PC-9 (cell line): ENCODE data around the gene ARHGEF17.

Experiments
- EZH2 ChIP-seq: fragments of 200-600 bp; sonication (generic); IDR thresholded peaks from 2 replicates; pipeline ENCODE4 v1.8.0; 2017; ENCODE audit warnings: antibody characterized with exemption, low read depth
- TF ChIP-seq, protein P1 (sequence below): fragments of 200-600 bp; sonication (generic); conservative IDR thresholded peaks from 2 replicates; pipeline ENCODE4 v1.6.1; 2017; ENCODE audit warnings: mixed run types, antibody characterized with exemption, mild to moderate bottlenecking, moderate library complexity

DNA sequence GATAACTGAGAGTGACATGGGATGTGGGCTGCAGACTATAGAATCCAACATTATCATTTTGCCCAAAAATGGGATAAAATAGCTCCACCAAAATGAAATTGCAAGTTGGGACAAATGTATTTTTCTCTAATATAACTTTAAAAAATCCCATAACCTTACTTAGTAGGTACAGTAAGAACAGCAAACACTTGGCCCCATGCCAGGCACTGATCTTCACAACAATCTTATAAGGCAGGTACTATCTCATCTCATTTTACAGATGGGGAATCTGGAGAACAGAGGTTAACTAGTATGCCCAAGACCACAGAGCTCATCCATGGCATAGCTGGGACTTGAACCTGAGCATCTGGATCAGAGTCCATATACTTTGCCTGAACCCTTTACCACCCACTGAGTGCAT is 13.5 kb upstream of the ARHGEF17 start:
- TF ChIP-seq, protein P1, sequence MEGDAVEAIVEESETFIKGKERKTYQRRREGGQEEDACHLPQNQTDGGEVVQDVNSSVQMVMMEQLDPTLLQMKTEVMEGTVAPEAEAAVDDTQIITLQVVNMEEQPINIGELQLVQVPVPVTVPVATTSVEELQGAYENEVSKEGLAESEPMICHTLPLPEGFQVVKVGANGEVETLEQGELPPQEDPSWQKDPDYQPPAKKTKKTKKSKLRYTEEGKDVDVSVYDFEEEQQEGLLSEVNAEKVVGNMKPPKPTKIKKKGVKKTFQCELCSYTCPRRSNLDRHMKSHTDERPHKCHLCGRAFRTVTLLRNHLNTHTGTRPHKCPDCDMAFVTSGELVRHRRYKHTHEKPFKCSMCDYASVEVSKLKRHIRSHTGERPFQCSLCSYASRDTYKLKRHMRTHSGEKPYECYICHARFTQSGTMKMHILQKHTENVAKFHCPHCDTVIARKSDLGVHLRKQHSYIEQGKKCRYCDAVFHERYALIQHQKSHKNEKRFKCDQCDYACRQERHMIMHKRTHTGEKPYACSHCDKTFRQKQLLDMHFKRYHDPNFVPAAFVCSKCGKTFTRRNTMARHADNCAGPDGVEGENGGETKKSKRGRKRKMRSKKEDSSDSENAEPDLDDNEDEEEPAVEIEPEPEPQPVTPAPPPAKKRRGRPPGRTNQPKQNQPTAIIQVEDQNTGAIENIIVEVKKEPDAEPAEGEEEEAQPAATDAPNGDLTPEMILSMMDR: no peak
- TF ChIP-seq EZH2: no peak
